T-cell (primary cell): ENCODE results near the gene SAV1. TPM values are rescaled to one million over a fixed set of nuclear protein-coding genes. Genes with fewer than 3 reads are reported as not detected.
"Not testable (repeated sequence)": the region's sequence is repeated elsewhere in the genome, so short reads cannot be mapped to it uniquely, and the experiment has no call there.

Experiments
- ATAC-seq, 4 experiments: fragments of 200-7000 bp in 3 of 4; fragments of 150-1000 bp in 1 of 4; cut with Tn5 transposase; replicated peaks in 1 of 4; 1 replicate in 3 of 4; 2 replicates in 1 of 4; pipeline ENCODE4 v1.10.0; 2021; ENCODE audit warnings: moderate library complexity in 3 of 4, mild to moderate bottlenecking in 2 of 4, moderate number of reproducible peaks in 1 of 4
- CTCF ChIA-PET, 2 donors: fragments of 300-600 bp; sonication (Branson Sonifier 250); formaldehyde crosslinking; loops; one replicate each; lab custom pipeline; 2022; ENCODE audit warnings: antibody characterized with exemption in 2 of 2; lab: Charles Lee
- POLR2A ChIA-PET, 2 donors: fragments of 300-600 bp; sonication (Branson Sonifier 250); formaldehyde crosslinking; loops; one replicate each; lab custom pipeline; 2022; ENCODE audit warnings: antibody characterized with exemption in 2 of 2; lab: Charles Lee
- DNase-seq, 35 experiments: peaks; one replicate each; pipeline versions ENCODE4 v3.0.0 to v3.0.0-alpha.2; 2013 to 2023
- H3K27ac ChIP-seq: one replicate; pipeline ENCODE4 v1.5.1; 2013; ENCODE audit warnings: low read length
- H3K27me3 ChIP-seq, 2 experiments: replicated peaks in 1 of 2; 1 replicate in 1 of 2; 2 replicates in 1 of 2; pipeline versions ENCODE4 v1.6.1 to v1.7.0; 2013; ENCODE audit warnings: low read length in 1 of 2, mixed read lengths in 1 of 2; ENCODE audit not compliant: control insufficient read depth in 2 of 2, insufficient read depth in 2 of 2; ENCODE audit errors: extremely low read depth in 1 of 2
- H3K36me3 ChIP-seq, 2 donors: 1 replicate in 1 of 2; 2 replicates in 1 of 2; pipeline versions ENCODE4 v1.6.1 to v1.7.0; 2013; ENCODE audit warnings: low read length in 1 of 2; ENCODE audit not compliant: control insufficient read depth in 2 of 2, insufficient read depth in 1 of 2; ENCODE audit errors: extremely low read depth in 1 of 2
- H3K4me1 ChIP-seq, 2 experiments: 1 replicate in 1 of 2; 2 replicates in 1 of 2; pipeline versions ENCODE4 v1.6.1 to v1.7.0; 2013; ENCODE audit warnings: low read length in 2 of 2, mixed read lengths in 1 of 2; ENCODE audit not compliant: insufficient read depth in 2 of 2, control insufficient read depth in 1 of 2; ENCODE audit errors: extremely low read depth in 1 of 2
- H3K4me3 ChIP-seq, 2 donors: 1 replicate in 1 of 2; 2 replicates in 1 of 2; pipeline versions ENCODE4 v1.5.1 to v1.7.0; 2013; ENCODE audit warnings: mild to moderate bottlenecking in 2 of 2, low read length in 1 of 2, moderate library complexity in 1 of 2; ENCODE audit not compliant: control insufficient read depth in 1 of 2; ENCODE audit errors: extremely low read depth in 1 of 2
- H3K9me3 ChIP-seq: 2 replicates; pipeline ENCODE4 v1.7.0; 2013
- H3K27ac Mint-ChIP-seq, 2 donors: one replicate each; pipeline ENCODE4 v1.8.0; 2020 to 2021; ENCODE audit warnings: mild to moderate bottlenecking in 2 of 2, mixed read lengths in 2 of 2
- H3K27me3 Mint-ChIP-seq, 2 donors: one replicate each; pipeline ENCODE4 v1.8.0; 2021 to 2022; ENCODE audit warnings: mixed read lengths in 2 of 2
- H3K36me3 Mint-ChIP-seq: one replicate; pipeline ENCODE4 v1.8.0; 2021; ENCODE audit warnings: mixed read lengths
- H3K4me1 Mint-ChIP-seq, 3 donors: one replicate each; pipeline ENCODE4 v1.8.0; 2020 to 2022; ENCODE audit warnings: mixed read lengths in 3 of 3, mild to moderate bottlenecking in 1 of 3
- H3K4me3 Mint-ChIP-seq, 3 donors: one replicate each; pipeline ENCODE4 v1.8.0; 2020 to 2022; ENCODE audit warnings: mild to moderate bottlenecking in 3 of 3, mixed read lengths in 3 of 3, moderate library complexity in 3 of 3
- H3K9me3 Mint-ChIP-seq, 3 donors: one replicate each; pipeline ENCODE4 v1.8.0; 2020 to 2022; ENCODE audit warnings: mixed read lengths in 3 of 3
- WGBS: methylation state at CpG from one replicate; pipeline ENCODE4 v1.1.5; 2013; ENCODE audit warnings: missing lambda C conversion rate; ENCODE audit not compliant: insufficient coverage; 5-methylcytosine and 5-hydroxymethylcytosine counted together
- total RNA-seq, 35 experiments: library from RNA in 6 of 35; stranded (reverse) in 6 of 35; fragments of 120-200 nt in 1 of 35; gene quantifications; one replicate each; pipeline versions ENCODE4 v1.2.1 to v1.2.4 and lab custom pipeline; 2013 to 2026

The SAV1 gene
- total RNA-seq, 5 donors from 2014 or later (not counting 1 experiment from before 2014, with no cell fraction given): 9.1 to 12.2 (median 11.1) TPM

- H3K4me1 ChIP-seq: no peaks in the 10 kb centered on the region
- Mint-ChIP-seq H3K27me3 (peaks cover 12 to 23% of the 10 kb centered on the region in 2 donors), H3K4me3 (no peak overlapping the region), H3K9me3 (no peaks in the 10 kb centered on the region), H3K27ac (no peak overlapping the region), H3K4me1 (no peaks in the 10 kb centered on the region), H3K36me3 (no peaks in the 10 kb centered on the region)
- no peak for ATAC-seq
- ChIA-PET POLR2A (no interaction called here), CTCF (no interaction called here)
- no peak overlapping the region for H3K27ac ChIP-seq
- no peak for DNase-seq
- H3K36me3 ChIP-seq: no peaks in the 10 kb centered on the region
- H3K9me3 ChIP-seq: no peaks in the 10 kb centered on the region
- no peak overlapping the region for H3K4me3 ChIP-seq
- peaks cover 0 to 32% of the 10 kb centered on the region in 2 experiments for H3K27me3 ChIP-seq
- 95% methylated on average over 26 of the region's 26 CpGs for WGBS
These were observed 36.4 kb upstream of the SAV1 start for GRCh38 chr14:50704454-50705010.

GRCh38 chr14:50697659-50698290, 29.7 kb upstream of the SAV1 start:
- Mint-ChIP-seq H3K9me3 (peaks cover 0 to 6% (median 5%) of the 10 kb centered on the region in 3 donors), H3K27ac (no peak overlapping the region), H3K4me3 (no peak overlapping the region), H3K4me1 (no peaks in the 10 kb centered on the region), H3K36me3 (no peaks in the 10 kb centered on the region), H3K27me3 (peaks cover 12 to 24% of the 10 kb centered on the region in 2 donors)
- Histone ChIP-seq H3K36me3 (no peaks in the 10 kb centered on the region), H3K4me3 (no peak overlapping the region), H3K4me1 (no peaks in the 10 kb centered on the region), H3K9me3 (no peaks in the 10 kb centered on the region), H3K27ac (no peak overlapping the region), H3K27me3 (peaks cover 0 to 23% of the 10 kb centered on the region in 2 experiments)
- CTCF ChIA-PET: no interaction called here
- no peak for ATAC-seq
- DNase-seq: no peak
- POLR2A ChIA-PET: no interaction called here
- WGBS: no CpG with 5 or more reads among the region's 4 CpGs

GRCh38 chr14:50694260-50694659, 26.2 kb upstream of the SAV1 start:
- DNase-seq, H3K4me1 Mint-ChIP-seq, H3K36me3 ChIP-seq, H3K4me3 Mint-ChIP-seq, H3K27me3 Mint-ChIP-seq, H3K27ac ChIP-seq, H3K36me3 Mint-ChIP-seq, H3K27ac Mint-ChIP-seq, POLR2A ChIA-PET, H3K9me3 ChIP-seq, H3K4me3 ChIP-seq, ATAC-seq, H3K4me1 ChIP-seq, H3K27me3 ChIP-seq: not testable (repeated sequence)
- CTCF ChIA-PET: interaction anchor here in 1 of 2 donors (0.6 kb wide), 1 partner anchor 21 kb away, joined by 3 read pairs; no protein-coding TSS in a partner anchor
- peaks cover 5 to 12% (median 6%) of the 10 kb centered on the region in 3 donors for H3K9me3 Mint-ChIP-seq
- 100% methylated on average over 2 of the region's 3 CpGs for WGBS

GRCh38 chr14:50688875-50689274, 20.8 kb upstream of the SAV1 start:
- Mint-ChIP-seq H3K4me3 (no peak overlapping the region), H3K9me3 (peaks cover 7 to 19% (median 11%) of the 10 kb centered on the region in 3 donors), H3K27me3 (peaks cover 2 to 4% of the 10 kb centered on the region in 2 donors), H3K36me3 (peaks cover 4% of the 10 kb centered on the region), H3K4me1 (no peaks in the 10 kb centered on the region), H3K27ac (no peak overlapping the region)
- no peak overlapping the region for H3K4me3 ChIP-seq
- no peaks in the 10 kb centered on the region for H3K36me3 ChIP-seq
- no CpG with 5 or more reads among the region's 1 CpG for WGBS
- no peak overlapping the region for H3K27ac ChIP-seq
- peaks cover 0 to 6% of the 10 kb centered on the region in 2 experiments for H3K27me3 ChIP-seq
- ChIA-PET POLR2A (no interaction called here), CTCF (no interaction called here)
- H3K9me3 ChIP-seq: no peaks in the 10 kb centered on the region
- ATAC-seq: no peak
- no peaks in the 10 kb centered on the region for H3K4me1 ChIP-seq
- no peak for DNase-seq

GRCh38 chr14:50679674-50680073, 11.6 kb upstream of the SAV1 start:
- CTCF ChIA-PET: interaction anchor here in 1 of 2 donors (0.6 kb wide), 1 partner anchor 97 kb away, joined by 3 read pairs; no protein-coding TSS in a partner anchor
- no peaks in the 10 kb centered on the region for H3K36me3 Mint-ChIP-seq
- H3K4me1 Mint-ChIP-seq: peaks cover 5 to 12% (median 11%) of the 10 kb centered on the region in 3 donors

GRCh38 chr14:50678163-50678562, 10.1 kb upstream of the SAV1 start:
- Mint-ChIP-seq H3K9me3 (no peaks in the 10 kb centered on the region), H3K27ac (no peak overlapping the region), H3K4me3 (no peak overlapping the region), H3K4me1 (peaks cover 5 to 12% (median 11%) of the 10 kb centered on the region in 3 donors), H3K36me3 (no peaks in the 10 kb centered on the region), H3K27me3 (no peaks in the 10 kb centered on the region)
- Histone ChIP-seq H3K9me3 (no peaks in the 10 kb centered on the region), H3K36me3 (no peaks in the 10 kb centered on the region), H3K4me1 (no peaks in the 10 kb centered on the region), H3K27ac (no peak overlapping the region), H3K4me3 (no peak overlapping the region), H3K27me3 (no peaks in the 10 kb centered on the region)
- ChIA-PET POLR2A (no interaction called here), CTCF (interaction anchor here in 1 of 2 donors (0.5 kb wide), 1 partner anchor 126 kb away, joined by 3 read pairs; no protein-coding TSS in a partner anchor)
- ATAC-seq (no peak), DNase-seq (no peak)
- 75% methylated on average over 2 of the region's 5 CpGs for WGBS

More at GRCh38 chr14:50679674-50680073, 11.6 kb upstream of the SAV1 start:
- H3K27ac Mint-ChIP-seq: no peak overlapping the region
- ATAC-seq (no peak), DNase-seq (no peak)
- no peaks in the 10 kb centered on the region for H3K4me1 ChIP-seq
- POLR2A ChIA-PET: no interaction called here
- no peak overlapping the region for H3K4me3 ChIP-seq
- H3K4me3 Mint-ChIP-seq: no peak overlapping the region
- no peaks in the 10 kb centered on the region for H3K36me3 ChIP-seq
- no peaks in the 10 kb centered on the region for H3K27me3 Mint-ChIP-seq
- no peaks in the 10 kb centered on the region for H3K9me3 Mint-ChIP-seq
- H3K9me3 ChIP-seq: no peaks in the 10 kb centered on the region
- no peaks in the 10 kb centered on the region for H3K27me3 ChIP-seq
- no peak overlapping the region for H3K27ac ChIP-seq
